HCT116 (cell line): Measurements from ENCODE around the gene ATG101.

Experiments used
- CBX3 ChIP-seq: IDR thresholded peaks from 2 replicates; pipeline ENCODE4 v1.6.1; 2012; ENCODE audit warnings: low read depth
- CTCF ChIP-seq, 3 experiments: fragments of 200-600 bp in 1 of 3; sonication (generic) in 1 of 3; IDR thresholded peaks in 2 of 3; conservative IDR thresholded peaks in 1 of 3; 2 replicates each; pipeline ENCODE4 v1.5.1; 2012 to 2017; ENCODE audit warnings: low read depth in 2 of 3, low read length in 2 of 3, antibody characterized with exemption in 1 of 3, borderline replicate concordance in 1 of 3, control low read depth in 1 of 3, mild to moderate bottlenecking in 1 of 3, mixed read lengths in 1 of 3, mixed run types in 1 of 3, moderate library complexity in 1 of 3; ENCODE audit not compliant: insufficient read depth in 1 of 3
- MAX ChIP-seq: IDR thresholded peaks from 2 replicates; pipeline ENCODE4 v1.6.1; 2012
- POLR2A ChIP-seq: IDR thresholded peaks from 2 replicates; pipeline ENCODE4 v1.7.0; 2011; ENCODE audit warnings: borderline replicate concordance; ENCODE audit not compliant: insufficient read depth, insufficient read length; ENCODE audit errors: extremely low read depth
- POLR2AphosphoS5 ChIP-seq: IDR thresholded peaks from 2 replicates; pipeline ENCODE4 v1.6.1; 2011; ENCODE audit warnings: mild to moderate bottlenecking, low read depth, low read length, moderate library complexity
- REST ChIP-seq: IDR thresholded peaks from 2 replicates; pipeline ENCODE4 v1.6.1; 2012; ENCODE audit warnings: low read depth
- YY1 ChIP-seq: IDR thresholded peaks from 2 replicates; pipeline ENCODE4 v1.6.1; 2011; ENCODE audit warnings: low read length, low read depth, moderate library complexity, mild to moderate bottlenecking; ENCODE audit not compliant: insufficient replicate concordance; ENCODE audit errors: extremely low read depth

DNA sequence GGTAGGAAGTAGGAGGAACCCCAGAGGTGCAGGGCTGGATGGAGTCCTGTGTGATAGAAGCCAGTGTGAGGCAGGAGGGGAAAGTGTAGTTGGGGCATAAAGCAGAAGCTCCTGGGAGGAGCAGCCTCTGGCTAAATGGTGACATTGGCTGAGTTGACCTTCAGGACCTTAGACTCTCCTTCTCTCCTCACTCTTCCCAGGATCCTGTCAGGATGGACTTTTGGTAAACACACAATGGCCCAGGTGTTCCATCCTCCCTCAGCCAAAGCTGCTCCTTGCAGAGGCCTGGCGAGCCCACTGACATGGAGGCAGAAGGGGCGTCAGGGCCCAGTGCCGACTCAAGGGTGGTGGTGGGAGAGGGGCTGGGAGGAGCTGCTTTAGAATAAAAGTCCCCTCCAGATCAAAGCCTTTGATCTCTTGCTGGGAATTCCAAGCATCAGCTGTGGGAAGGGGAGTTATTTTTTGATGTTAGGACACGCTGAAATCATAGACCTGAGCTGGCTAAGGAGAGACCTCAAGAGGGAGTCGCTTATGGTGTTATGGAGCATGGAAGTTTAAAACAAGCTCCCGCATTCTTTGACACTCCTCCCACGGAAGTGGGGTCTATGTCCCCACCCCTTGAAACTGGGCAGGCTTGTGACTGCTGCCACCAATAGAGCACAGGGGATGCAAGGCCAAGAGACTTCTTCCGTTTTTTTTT is 53.9 kb downstream of the ATG101 start:
- TF ChIP-seq REST (no peak), YY1 (no peak), CBX3 (no peak), POLR2A (no peak), CTCF (IDR thresholded peaks at IDR 0.05 in 2 of 3, conservative IDR thresholded peaks at IDR 0.05 in 1 of 3; ENCODE audit: borderline replicate concordance in 1 of 3, insufficient read depth in 1 of 3, low read depth in 2 of 3, low read length in 2 of 3) (no peak), MAX (no peak), POLR2AphosphoS5 (no peak)
